ENCODE data around the gene TJP3.

The TJP3 gene

GRCh38 chr19:3720349-3720917 lies 12.2 kb downstream of the TJP3 start:
- DNase-seq: no peak

GRCh38 chr19:3721131-3721886 lies 13.1 kb downstream of the TJP3 start:
- peak; percentile 94 to 96 for DNase-seq

- no peak for DNase-seq
Observed at GRCh38 chr19:3721887-3722442, 13.8 kb downstream of the TJP3 start.

GRCh38 chr19:3722443-3723109 lies 14.4 kb downstream of the TJP3 start:
- DNase-seq: no peak

- DNase-seq: no peak
Observed at GRCh38 chr19:3723110-3723488, 14.9 kb downstream of the TJP3 start.

GRCh38 chr19:3723883-3724282 lies 15.7 kb downstream of the TJP3 start:
- DNase-seq: no peak

- DNase-seq: no peak
Observed at GRCh38 chr19:3725121-3725520, 16.9 kb downstream of the TJP3 start.

GRCh38 chr19:3725640-3726310 lies 17.6 kb downstream of the TJP3 start:
- no peak for DNase-seq

GRCh38 chr19:3730457-3730958 lies 22.3 kb downstream of the TJP3 start:
- no peak for DNase-seq

GRCh38 chr19:3732108-3732507 lies 23.9 kb downstream of the TJP3 start:
- DNase-seq: no peak

- no peak for DNase-seq
Observed at GRCh38 chr19:3733549-3734309, 25.5 kb downstream of the TJP3 start.

- DNase-seq: no peak
Observed at GRCh38 chr19:3734310-3734600, 26.1 kb downstream of the TJP3 start.

- DNase-seq: no peak
Observed at GRCh38 chr19:3736106-3736724, 28.0 kb downstream of the TJP3 start.

GRCh38 chr19:3737487-3738205 lies 29.5 kb downstream of the TJP3 start:
- no peak for DNase-seq

GRCh38 chr19:3738477-3739220 lies 30.5 kb downstream of the TJP3 start:
- no peak for DNase-seq

GRCh38 chr19:3740431-3740830 lies 32.2 kb downstream of the TJP3 start:
- no peak for DNase-seq

- DNase-seq: no peak
Observed at GRCh38 chr19:3743486-3743885, 35.3 kb downstream of the TJP3 start.

GRCh38 chr19:3745363-3746045 lies 37.3 kb downstream of the TJP3 start:
- no peak for DNase-seq

- DNase-seq: no peak
Observed at GRCh38 chr19:3746371-3747056, 38.3 kb downstream of the TJP3 start.

Data from activated CD4-positive, alpha-beta T cell treated with anti-CD3 and anti-CD28 coated beads, Interleukin-2, amount 50 U/mL, for 48 hours (primary cell).